Stomach (tissue), 9 donors: ENCODE data around the gene MMP28. TPM values are rescaled to one million over a fixed set of nuclear protein-coding genes. Genes with fewer than 3 reads are reported as not detected.

Experiments
- DNase-seq, 2 donors: peaks; one replicate each; pipeline versions ENCODE4 v3.0.0 to v3.0.0-alpha.2; 2013 to 2019
- H3K27ac ChIP-seq, 5 donors: fragments of 200-600 bp in 4 of 5; sonication (generic) in 4 of 5; one replicate each; pipeline ENCODE4 v1.5.1; 2013 to 2019; ENCODE audit warnings: mild to moderate bottlenecking in 1 of 5, moderate library complexity in 1 of 5
- H3K27me3 ChIP-seq, 3 donors: fragments of 200-600 bp; sonication (generic); one replicate each; pipeline ENCODE4 v1.5.1; 2017 to 2019; ENCODE audit warnings: mixed run types in 1 of 3
- H3K36me3 ChIP-seq, 4 donors: fragments of 200-600 bp; sonication (generic); 1 replicate in 3 of 4; 2 replicates in 1 of 4; pipeline ENCODE4 v1.5.1; 2016 to 2019
- H3K4me1 ChIP-seq, 4 donors: fragments of 200-600 bp; sonication (generic); one replicate each; pipeline ENCODE4 v1.5.1; 2016 to 2019
- H3K4me3 ChIP-seq, 4 donors: fragments of 200-600 bp; sonication (generic) in 3 of 4; one replicate each; pipeline ENCODE4 v1.5.1; 2016 to 2019; ENCODE audit warnings: mild to moderate bottlenecking in 1 of 4
- H3K9me3 ChIP-seq, 4 donors: fragments of 200-600 bp; sonication (generic); one replicate each; pipeline ENCODE4 v1.5.1; 2016 to 2019
- EP300 ChIP-seq: sonication (generic); formaldehyde crosslinking; IDR thresholded peaks from one replicate; pipeline ENCODE4 v1.6.1; 2017; ENCODE audit warnings: antibody characterized with exemption
- POLR2A ChIP-seq, 4 donors: fragments of 450-650 bp; IDR thresholded peaks; one replicate each; pipeline ENCODE4 v1.6.1; 2016; ENCODE audit warnings: antibody characterized with exemption in 4 of 4, control low read depth in 2 of 4, mild to moderate bottlenecking in 1 of 4, moderate library complexity in 1 of 4
- POLR2AphosphoS5 ChIP-seq, 3 donors: sonication (generic); formaldehyde crosslinking; IDR thresholded peaks; one replicate each; pipeline ENCODE4 v1.6.1; 2016; ENCODE audit warnings: antibody characterized with exemption in 3 of 3
- WGBS, 5 donors: extraction: QIAGEN DNeasy Blood & Tissue Kit in 3 of 5; methylation state at CpG; one replicate each; pipeline versions ENCODE4 v1.1.5 to v1.1.7; 2013 to 2018; 5-methylcytosine and 5-hydroxymethylcytosine counted together
- intact Hi-C: fragments of 100-400 bp; cut with DNase I; formaldehyde crosslinking; loops from one replicate; pipeline ENCODE4 v1.15.1; 2023; ENCODE audit warnings: low total_unique reads
- polyA plus RNA-seq, 3 donors: library from polyadenylated mRNA; stranded (reverse); fragments of 200-250 nt; gene quantifications; one replicate each; pipeline ENCODE4 v1.2.3, GENCODE V29; 2013
- total RNA-seq, 5 donors: library from RNA; depleted of rRNA; stranded (reverse); fragments of >200 nt; gene quantifications; one replicate each; pipeline versions ENCODE4 v1.1.0 to v1.2.3, GENCODE V29; 2014 to 2016
- TF ChIP-seq, protein P1 (sequence below), 7 experiments: fragments of 450-650 bp in 4 of 7; fragments of 200-600 bp in 3 of 7; sonication (generic) in 3 of 7; IDR thresholded peaks; one replicate each; pipeline ENCODE4 v1.5.1; 2016 to 2019; ENCODE audit warnings: antibody characterized with exemption in 7 of 7, control low read depth in 2 of 7, mild to moderate bottlenecking in 1 of 7
- donor health status: healthy with polysubstance abuse.
- donor health status: Bipolar disorder and iron deficiency.
- donor health status: healthy.

The MMP28 gene
- total and polyA plus RNA-seq, 8 donors, result 2.2 to 75.0 (median 19.6) TPM

DNA sequence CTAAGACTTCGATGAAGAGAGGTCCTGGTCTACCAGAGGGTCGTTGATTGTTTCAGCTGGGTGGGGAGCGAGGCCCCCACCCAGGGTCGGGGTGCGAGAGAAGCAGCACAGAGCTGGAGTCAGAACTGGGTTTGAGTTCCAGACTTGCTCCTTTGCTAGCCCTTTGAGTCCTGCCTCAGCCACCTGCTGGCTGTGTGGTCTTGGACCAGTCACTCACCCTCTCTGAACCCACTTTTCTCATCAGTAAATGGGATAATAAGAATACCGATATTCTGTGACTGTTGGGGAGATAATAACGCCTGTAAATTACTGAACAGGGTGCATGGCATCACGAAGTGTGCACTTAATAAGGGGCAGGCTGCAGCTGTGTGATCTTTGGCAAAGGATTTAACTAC lies 427 bp upstream of the MMP28 start:
- peaks cover 0 to 55% (median 7%) of the 10 kb centered on the region in 3 donors for H3K27me3 ChIP-seq
- TF ChIP-seq, protein P1, sequence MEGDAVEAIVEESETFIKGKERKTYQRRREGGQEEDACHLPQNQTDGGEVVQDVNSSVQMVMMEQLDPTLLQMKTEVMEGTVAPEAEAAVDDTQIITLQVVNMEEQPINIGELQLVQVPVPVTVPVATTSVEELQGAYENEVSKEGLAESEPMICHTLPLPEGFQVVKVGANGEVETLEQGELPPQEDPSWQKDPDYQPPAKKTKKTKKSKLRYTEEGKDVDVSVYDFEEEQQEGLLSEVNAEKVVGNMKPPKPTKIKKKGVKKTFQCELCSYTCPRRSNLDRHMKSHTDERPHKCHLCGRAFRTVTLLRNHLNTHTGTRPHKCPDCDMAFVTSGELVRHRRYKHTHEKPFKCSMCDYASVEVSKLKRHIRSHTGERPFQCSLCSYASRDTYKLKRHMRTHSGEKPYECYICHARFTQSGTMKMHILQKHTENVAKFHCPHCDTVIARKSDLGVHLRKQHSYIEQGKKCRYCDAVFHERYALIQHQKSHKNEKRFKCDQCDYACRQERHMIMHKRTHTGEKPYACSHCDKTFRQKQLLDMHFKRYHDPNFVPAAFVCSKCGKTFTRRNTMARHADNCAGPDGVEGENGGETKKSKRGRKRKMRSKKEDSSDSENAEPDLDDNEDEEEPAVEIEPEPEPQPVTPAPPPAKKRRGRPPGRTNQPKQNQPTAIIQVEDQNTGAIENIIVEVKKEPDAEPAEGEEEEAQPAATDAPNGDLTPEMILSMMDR (IDR thresholded peaks at IDR 0.05), result no peak
- TF ChIP-seq POLR2A (IDR thresholded peaks at IDR 0.05), result no peak
- no peak for TF ChIP-seq EP300
- TF ChIP-seq POLR2AphosphoS5 (IDR thresholded peaks at IDR 0.05), result no peak
- peak overlapping the region in 4 of 5 donors; percentile 57 to 76 (median 71) for H3K27ac ChIP-seq
- DNase-seq, result no peak
- intact Hi-C loops, result no loop called here
- no peaks in the 10 kb centered on the region for H3K36me3 ChIP-seq
- 24 to 38% (median 34%) methylated on average over 7 to 8 of the region's 8 CpGs for WGBS, 5 donors
- H3K4me1 ChIP-seq, result peaks cover 19 to 61% (median 38%) of the 10 kb centered on the region in 4 donors
- peak overlapping the region; percentile 65 to 84 (median 66) for H3K4me3 ChIP-seq
- H3K9me3 ChIP-seq, result no peaks in the 10 kb centered on the region

GRCh38 chr17:35793257-35793656 lies 2.2 kb downstream of the MMP28 start:
- DNase-seq, result peak in 1 of 2 donors; percentile 20
- H3K9me3 ChIP-seq, result no peaks in the 10 kb centered on the region
- H3K4me1 ChIP-seq, result peaks cover 17 to 60% (median 31%) of the 10 kb centered on the region in 4 donors
- peak overlapping the region in 2 of 5 donors; percentile 22 to 27 for H3K27ac ChIP-seq
- 67 to 88% (median 83%) methylated on average over 3 of the region's 3 CpGs for WGBS, 5 donors
- H3K36me3 ChIP-seq, result no peaks in the 10 kb centered on the region
- intact Hi-C loops, result no loop called here
- peak overlapping the region in 1 of 4 donors; percentile 84 for H3K4me3 ChIP-seq
- H3K27me3 ChIP-seq, result peaks cover 0 to 50% (median 7%) of the 10 kb centered on the region in 3 donors
- no peak for TF ChIP-seq POLR2AphosphoS5 (IDR thresholded peaks at IDR 0.05)
- TF ChIP-seq POLR2A (IDR thresholded peaks at IDR 0.05), result no peak
- TF ChIP-seq, protein P1 (IDR thresholded peaks at IDR 0.05), result no peak
- TF ChIP-seq EP300, result no peak

GRCh38 chr17:35791681-35792350 lies 3.6 kb downstream of the MMP28 start:
- no peak for DNase-seq
- TF ChIP-seq EP300 (no peak), POLR2AphosphoS5 (IDR thresholded peaks at IDR 0.05) (no peak), POLR2A (IDR thresholded peaks at IDR 0.05) (no peak)
- TF ChIP-seq, protein P1 (IDR thresholded peaks at IDR 0.05), result no peak
- WGBS, 5 donors, result 77 to 86% (median 81%) methylated on average over 9 of the region's 9 CpGs
- peaks cover 0 to 36% (median 7%) of the 10 kb centered on the region in 3 donors for H3K27me3 ChIP-seq
- peak overlapping the region in 1 of 5 donors; percentile 13 for H3K27ac ChIP-seq
- H3K4me3 ChIP-seq, result no peak overlapping the region
- intact Hi-C loops, result no loop called here
- H3K4me1 ChIP-seq, result peaks cover 29 to 71% (median 45%) of the 10 kb centered on the region in 4 donors
- H3K9me3 ChIP-seq, result no peaks in the 10 kb centered on the region
- no peaks in the 10 kb centered on the region for H3K36me3 ChIP-seq

GRCh38 chr17:35790841-35791240 lies 4.6 kb downstream of the MMP28 start:
- intact Hi-C loops, result no loop called here
- WGBS, 5 donors, result 87 to 97% (median 88%) methylated on average over 3 of the region's 3 CpGs
- Histone ChIP-seq H3K27me3 (peaks cover 0 to 28% (median 7%) of the 10 kb centered on the region in 3 donors), H3K9me3 (no peaks in the 10 kb centered on the region), H3K4me3 (no peak overlapping the region), H3K4me1 (peaks cover 29 to 71% (median 47%) of the 10 kb centered on the region in 4 donors), H3K27ac (no peak overlapping the region), H3K36me3 (no peaks in the 10 kb centered on the region)
- no peak for TF ChIP-seq POLR2AphosphoS5 (IDR thresholded peaks at IDR 0.05)
- TF ChIP-seq POLR2A (IDR thresholded peaks at IDR 0.05), result no peak
- TF ChIP-seq, protein P1 (IDR thresholded peaks at IDR 0.05), result no peak
- no peak for DNase-seq
